Hypothalamus (tissue), 51 donors: Measurements from ENCODE around the gene SH3PXD2A.

Source experiments
- DNase-seq, 51 donors: peaks; one replicate each; lab custom pipeline; 2025; lab: John Stamatoyannopoulos, UW

The SH3PXD2A gene

DNA sequence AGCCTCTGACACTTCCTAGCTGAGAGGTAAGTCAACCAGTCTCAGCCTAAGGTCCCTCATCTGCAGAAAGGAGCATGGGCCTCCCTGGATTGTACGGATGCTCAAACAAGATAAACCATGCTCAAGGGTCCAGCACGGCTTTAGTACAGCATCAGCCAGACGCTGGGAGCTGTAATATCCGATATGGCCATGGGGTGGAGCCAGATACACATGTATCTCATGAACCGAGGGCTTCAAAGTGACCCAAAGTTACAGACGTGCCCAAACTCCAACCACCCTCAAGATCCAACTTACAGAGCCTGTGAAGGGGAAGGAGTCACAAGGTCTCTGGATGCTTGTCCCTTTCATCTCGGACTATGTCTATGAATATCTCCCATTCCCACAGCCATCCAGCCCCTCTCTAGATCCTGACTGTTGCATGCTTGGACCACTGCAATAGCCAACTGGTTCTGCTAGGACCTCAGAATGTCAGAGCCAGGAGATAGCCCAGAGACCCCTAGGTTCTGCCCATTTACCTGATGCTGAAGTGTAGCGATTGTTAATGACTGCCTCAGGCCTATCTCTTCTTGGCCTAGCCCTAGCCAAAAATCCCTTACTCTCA lies 142.4 kb downstream of the SH3PXD2A start:
- peak in 48 of 51 donors; percentile 27 to 96 (median 69) for DNase-seq

DNA sequence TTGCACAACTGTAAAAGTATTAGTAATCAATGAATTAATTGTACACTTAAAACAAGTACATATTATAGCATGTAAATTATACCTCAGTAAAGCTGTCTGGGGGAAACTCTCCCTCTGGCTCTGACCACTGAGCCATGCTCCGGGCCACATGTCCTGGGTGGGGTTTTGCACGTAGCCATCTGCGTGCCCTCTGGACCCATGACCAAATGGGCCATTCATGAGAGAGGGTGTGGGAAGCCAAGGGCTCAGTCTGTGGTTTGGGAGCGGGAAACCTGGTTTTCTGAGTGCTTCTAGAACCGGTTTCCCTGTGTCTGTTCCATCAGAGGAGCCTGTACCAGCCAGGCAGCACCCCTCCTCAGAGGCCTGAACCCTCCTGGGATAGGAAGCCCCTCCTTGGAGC lies 143.2 kb downstream of the SH3PXD2A start:
- DNase-seq: peak in 1 of 51 donors; percentile 22

DNA sequence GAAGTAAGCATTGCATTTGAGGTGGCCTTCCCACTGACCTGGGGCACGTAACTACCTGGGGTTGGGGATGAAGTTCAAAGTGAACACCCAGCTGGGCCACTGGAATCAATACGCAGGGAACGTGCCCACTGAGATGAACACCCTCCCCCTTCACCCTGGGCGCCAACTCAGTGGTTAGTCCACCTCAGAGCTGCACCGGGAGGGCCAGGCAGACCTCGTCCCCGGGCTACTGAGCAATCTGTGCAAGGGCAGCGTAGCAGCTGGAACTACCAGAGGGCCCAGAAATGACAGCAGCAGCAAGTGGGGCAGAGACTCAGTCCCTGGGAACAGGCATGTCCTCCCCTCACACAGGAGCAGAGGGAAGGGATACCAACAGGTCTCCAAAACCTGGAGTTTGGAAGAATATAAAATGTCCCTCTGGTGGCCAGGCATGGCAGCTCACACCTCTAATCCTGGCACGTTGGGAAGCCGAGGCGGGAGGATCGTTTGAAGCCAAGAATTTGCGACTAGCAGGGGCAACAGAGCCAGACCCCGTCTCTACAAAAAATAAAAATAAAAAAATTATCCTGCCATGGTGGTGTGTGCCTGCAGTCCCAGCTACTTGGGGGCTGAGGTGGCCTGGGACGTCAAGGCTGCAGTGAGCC lies 143.9 kb downstream of the SH3PXD2A start:
- DNase-seq: no peak

DNA sequence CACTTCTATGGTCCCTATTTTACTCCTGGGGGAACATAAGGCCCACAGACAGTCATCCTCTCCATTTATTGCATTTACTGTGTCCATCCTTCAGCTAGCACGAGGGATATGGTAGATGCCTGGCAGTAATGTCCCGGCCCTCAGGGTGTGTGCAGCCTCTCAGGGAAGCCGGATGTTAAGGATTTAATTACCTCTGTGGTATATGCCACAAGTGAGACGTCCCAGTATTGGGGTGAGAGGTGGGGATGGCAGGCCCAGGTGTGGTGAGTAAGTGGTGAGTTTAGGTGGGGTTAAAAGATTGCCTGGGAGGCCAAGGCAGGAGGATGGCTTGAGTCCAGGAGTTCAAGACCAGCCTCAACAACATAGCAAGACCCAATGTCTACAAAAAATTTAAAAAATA lies 144.9 kb downstream of the SH3PXD2A start:
- DNase-seq: no peak

DNA sequence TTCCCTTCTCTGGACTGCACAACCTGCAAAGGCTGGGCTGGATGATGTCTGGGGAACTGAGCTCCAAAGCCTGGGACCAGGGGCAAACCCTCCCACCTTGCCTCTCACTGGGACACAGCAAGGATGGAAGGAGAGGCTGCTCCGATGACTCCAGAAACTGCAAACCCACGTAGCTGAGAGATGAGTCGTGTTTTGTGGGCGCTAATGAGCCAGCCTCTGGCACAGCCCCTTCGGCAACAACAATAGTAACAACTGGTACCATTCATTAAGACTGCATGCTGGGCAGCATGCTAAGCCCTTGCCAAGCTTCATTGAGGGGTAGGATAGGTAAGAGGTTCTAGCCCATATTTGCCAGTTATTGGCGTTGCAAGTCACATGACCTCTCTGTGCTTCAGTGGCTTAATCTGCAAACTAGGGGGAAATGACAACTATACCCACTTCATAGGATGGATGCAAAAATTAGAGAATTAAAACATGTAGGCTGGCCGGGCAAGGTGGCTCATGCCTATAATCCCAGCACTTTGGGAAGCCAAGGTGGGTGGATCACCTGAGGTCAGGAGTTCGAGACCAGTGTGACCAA lies 145.9 kb downstream of the SH3PXD2A start:
- DNase-seq: peak in 21 of 51 donors; percentile 19 to 77 (median 41)

DNA sequence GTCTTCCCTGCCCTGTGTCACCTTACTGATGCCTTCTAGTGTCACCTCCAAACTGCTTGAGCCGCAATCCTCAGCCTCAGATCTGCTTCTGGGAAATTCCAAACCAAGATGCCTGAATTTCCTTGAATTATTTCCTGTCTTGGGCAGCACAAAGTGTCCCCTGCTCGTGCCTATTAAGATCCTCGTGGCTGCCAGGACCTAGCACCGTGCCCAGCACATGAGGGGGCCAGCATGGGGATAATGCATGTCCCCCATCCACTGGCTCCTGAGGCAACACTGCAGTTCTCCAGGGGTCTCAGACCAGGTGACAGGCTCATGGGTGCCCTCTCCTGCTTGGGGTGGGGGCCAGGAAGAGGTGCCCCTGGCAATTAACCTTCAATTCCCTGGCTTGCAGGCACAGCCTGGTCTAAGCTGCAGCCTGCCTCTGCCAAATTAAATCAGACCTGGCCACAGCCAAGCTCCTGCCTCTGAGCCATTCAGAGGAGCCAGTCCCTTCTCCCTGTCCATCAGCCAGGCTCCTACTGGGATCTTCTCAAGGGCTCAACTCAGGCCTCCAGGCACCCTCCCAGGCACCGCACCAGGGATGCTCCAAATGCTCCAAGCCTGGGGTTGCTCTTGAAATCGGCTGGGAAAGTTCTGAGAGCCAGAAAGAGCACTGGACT lies 146.6 kb downstream of the SH3PXD2A start:
- no peak for DNase-seq

DNA sequence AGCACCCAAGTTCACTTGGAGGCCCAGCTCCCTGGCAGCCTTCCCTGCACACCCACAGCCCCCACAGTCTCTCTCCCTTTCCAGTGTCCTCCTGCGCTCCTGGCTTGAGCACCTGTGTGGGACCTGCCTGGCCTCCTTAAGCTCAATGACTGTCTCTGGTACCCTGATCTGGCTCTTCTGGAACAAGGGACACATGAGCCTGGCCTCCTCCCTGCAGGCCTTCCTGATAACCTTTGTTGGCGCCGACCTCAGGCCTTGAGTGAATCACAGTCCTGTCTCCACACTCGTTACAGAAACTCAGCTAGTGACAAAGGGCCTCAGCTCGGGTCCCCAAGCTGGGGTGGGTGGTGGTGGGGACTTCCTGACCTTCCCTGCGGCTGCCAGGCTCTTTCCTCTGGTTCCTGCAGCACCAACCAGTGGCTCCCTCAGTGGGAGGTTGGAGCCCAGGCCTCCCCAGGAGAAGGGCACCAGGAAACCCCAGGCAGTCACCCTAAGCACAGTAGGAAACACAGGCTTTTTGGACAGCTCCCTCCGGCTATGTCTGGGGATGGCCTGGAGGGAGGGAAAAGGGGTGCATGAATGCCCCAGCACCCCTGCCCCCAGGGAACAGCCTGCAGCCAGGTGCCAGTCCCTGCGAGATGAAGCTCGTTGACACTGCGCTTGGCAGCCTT lies 147.3 kb downstream of the SH3PXD2A start:
- DNase-seq: no peak

DNA sequence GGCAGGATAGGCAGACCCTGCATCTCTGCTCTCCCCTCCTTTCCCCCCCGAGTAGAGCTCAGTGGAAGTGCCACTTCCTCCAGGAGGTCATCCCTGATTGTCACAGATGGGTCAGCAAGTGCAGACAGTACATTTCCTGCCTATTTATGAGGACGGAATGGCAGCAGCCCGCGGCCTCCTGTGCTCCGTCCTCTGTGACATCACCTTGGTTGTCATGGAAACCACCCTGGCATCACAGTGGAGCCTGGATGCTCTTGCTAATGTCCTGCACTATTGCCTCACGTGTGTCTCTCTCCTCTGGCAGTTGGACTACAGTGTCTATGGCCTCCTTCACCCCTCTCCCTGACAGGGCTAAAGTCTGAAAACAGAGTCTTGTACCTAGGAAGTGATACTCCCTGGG lies 148.6 kb downstream of the SH3PXD2A start:
- DNase-seq: peak in 6 of 51 donors; percentile 8 to 38 (median 18)

DNA sequence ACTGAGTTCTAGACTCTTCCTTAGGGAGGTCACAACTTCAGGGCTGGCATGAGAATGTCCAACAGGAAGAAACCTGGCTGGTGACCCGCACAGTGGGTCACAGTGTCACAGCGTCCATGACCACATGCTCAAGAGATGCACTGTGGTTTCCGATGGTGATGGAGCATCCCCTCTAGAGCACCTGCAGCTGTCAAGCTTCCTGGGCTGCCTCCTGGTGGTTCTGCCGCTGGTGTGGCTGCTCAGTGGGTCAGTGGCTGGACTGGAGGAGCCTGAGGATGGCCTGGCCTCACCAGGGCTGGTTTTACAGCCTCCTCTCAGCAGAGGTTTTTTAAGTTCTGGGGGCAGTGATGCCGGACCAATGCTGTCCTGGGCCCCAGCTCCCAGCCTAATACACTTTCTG lies 149.3 kb downstream of the SH3PXD2A start:
- DNase-seq: no peak

DNA sequence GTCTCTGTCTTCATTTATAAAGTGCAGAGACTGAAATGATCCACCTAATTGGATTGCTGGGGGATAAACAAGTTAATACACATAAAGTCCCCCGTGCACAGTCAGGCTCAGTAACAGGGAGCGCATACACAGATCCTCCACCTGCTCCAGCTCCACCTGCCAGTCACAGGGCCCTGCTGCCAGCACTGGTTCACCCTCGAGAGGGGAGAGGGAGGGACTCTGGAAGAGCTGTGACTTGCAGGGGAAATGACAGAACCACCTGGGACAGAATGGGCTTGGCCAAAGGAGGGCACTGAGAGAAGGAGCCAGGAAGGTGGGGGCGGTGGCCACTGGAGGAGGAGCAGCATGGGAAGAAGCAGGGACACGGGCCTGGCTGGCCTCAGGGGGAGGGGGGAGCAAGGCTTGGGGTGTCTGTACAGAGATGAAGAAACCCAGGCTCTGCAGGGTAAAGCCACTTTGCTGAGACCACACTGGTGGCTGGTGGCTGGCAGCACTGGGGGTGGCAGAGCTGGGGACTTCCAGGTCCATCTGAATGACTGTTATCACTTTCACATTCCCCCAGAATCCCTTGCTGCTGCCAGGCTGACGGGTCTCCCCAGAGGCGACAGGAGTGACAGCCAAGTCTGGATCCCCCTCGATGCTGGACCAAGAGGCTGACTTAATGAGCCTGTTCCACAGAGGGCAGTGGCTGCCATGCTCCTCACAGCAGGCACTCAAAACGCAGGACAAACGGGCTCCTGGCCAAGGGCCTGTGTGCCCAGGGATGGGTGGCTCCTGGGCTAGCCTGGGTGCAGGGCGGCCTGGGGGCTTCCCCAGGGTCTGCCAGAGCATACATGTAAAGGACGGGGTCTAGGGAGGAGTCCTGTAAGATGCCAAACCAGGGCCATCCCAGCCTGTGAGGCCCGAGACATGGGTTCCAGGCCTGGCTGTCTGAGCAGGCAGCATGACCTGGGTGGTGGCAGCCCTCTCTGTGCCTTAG lies 151.1 kb downstream of the SH3PXD2A start:
- DNase-seq: no peak

DNA sequence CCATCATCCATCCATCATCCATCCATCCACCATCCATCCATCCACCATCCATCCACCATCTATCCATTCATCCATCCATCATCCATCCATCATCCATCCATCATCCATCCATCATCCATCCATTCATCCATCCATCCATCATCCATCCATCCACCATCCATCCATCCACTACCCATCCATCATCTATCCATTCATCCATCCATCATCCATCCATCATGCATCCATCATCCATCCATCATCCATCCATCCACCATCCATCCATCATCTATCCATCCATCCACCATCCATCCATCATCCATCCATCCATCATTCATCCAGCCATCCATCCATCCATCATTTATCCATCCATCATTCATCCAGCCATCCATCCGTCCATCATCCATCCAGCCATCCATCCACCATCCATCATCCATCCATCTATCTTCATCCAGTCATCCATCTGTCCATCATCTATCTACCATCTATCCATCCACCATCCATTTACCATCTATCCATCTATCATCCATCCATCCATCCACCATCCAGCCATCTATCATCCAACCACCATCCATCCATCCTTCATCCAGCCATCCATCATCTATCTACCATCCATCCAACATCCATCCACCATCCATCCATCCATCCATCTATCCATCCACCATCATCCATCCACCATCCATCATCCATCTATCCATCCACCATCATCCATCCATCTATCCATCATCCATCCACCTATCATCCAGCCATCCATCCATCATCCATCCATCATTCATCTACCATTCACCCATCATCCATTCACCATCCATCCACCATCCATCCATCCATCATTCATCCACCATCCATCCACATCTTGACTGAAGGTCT lies 153.8 kb downstream of the SH3PXD2A start:
- no peak for DNase-seq

DNA sequence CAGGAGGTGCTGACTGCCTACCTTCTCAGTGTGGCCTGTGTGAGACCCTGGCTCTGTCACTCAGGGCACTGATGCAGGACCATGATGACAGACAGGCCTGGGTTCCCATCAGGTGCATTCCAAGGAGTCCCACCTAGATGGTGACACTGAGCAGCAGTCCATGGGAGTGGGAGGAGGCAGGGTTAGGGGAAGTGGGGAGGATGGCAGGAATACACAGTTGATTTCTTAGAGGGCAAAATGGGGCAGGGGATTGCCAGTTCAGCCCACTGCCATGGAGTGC lies 155.0 kb downstream of the SH3PXD2A start:
- DNase-seq: no peak

DNA sequence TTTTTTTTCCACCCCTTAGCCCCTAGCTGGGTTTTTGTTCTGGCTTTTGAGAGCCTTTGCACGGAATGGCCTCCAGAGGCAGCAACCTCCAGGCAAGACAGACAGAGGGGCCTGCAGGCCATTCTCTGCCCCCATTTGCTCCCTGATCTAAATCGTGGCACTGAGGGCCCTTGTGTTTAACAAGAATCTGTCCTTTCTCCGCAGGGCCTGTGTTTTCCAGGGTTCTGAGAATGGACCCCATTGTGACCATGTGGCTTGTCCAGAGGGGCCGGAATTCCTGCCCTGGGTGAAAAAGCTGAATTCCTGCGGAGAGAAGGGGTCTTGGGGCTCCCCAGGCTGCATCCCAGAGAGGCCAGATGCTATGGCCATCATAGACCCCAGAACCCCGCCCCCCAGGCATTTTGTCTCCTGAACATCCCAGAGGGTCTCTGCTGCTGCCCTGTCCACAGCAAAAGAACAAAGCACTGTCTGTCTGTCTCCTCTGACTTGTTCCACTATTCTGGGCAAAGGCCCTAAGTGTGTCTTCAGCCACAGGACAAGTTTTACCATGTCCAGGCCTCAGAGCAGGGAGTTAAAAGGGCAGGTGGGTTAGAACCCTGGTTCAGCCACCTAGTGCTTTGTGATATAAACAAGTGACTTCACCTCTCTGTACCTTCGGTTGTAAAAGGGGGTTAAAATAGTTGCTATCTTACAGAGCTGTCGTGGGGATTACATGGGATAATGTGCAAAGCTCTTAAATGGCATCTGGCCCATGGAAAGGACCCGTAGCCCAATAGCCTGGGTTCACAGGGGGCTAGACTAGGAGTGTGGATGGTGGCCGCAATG lies 155.6 kb downstream of the SH3PXD2A start:
- DNase-seq: peak in 28 of 51 donors; percentile 17 to 91 (median 53)

DNA sequence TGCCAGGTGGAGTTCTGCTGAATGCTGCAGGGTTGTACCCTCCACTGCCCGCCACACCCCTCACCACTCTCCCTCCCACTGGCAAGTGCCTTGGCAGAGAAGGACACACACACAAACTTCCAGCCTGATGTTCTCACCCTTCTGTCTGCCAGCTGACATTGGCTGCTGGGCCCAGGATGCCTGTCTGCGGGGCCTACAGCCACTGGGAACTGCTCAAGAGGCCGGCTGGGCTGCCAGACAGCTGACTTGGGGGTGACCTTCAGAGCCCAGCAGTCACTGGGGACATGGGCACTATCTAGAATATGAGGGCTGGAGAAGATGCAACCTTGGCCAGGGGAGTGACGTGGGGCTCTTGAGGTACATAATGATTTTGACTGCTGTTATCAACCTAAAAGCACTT lies 157.1 kb downstream of the SH3PXD2A start:
- DNase-seq: no peak

DNA sequence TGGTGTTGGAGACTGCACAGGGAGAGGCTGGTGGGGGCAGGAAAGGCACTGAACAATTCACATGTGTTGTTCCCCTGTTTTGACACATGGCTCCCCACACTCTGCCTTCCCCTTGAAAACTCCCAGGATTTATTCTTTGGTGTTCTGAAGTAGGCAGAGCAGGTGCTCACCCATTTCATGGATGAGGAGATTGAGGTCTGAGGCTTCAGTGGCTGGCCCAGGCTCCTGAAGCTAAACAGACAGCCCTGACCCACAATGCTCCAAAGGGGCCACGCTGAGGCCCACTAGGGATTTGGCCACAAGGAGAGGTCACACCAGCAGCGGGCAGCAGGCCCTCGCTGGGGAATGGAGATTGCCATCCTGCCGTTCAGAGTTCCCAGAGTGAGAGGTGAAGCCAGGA lies 157.6 kb downstream of the SH3PXD2A start:
- no peak for DNase-seq

DNA sequence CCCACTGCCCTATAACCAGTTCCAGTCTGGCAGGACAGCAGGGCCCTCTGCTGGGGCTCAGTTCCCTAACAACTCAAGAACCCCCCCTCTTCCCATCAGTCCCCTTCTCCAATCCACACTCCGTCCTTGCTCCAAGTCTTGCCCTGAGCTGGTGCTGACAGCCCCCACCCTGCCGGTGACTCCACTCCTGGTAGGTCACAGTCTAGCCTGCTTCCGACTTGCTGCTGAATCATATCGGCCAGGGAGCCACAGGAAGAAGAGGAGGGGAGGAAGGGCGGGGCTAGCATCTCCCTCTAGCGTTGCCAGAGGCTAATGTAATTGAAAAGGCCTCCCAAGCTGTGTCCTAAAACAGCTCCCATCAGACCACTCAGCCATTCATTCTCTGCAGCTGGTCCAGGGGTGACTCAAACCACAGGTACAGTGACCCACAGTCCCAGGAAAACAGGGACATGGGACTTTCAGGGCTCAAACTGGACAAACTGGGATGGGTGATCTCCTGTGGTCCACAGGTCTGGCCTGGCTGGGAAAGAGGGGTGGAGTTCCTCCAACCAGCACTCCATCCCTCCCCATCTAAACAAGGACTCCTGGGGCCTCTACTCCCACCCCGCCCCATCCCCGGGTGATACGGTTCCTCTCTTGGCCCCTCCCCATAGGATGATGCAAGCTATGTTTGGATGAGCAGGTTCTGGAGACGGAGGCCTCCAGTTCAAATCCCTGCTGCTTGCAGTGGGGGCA lies 158.8 kb downstream of the SH3PXD2A start:
- DNase-seq: peak in 24 of 51 donors; percentile 18 to 84 (median 42)

DNA sequence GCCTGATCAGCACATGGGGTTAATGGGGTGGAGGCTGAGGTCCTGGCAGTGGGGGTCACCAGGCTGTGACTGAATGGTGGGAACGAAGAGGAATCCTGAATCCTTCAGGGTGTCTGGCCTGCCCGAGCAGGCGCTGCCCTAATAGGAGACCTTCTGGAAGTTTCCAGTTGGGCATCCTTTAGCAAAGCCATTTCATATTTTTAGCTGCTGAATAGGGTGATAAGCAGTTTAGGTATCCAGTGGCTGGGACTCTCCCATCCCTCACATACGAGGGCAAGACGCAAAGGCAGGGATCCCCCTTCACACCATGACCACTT lies 159.3 kb downstream of the SH3PXD2A start:
- peak in 1 of 51 donors; percentile 65 for DNase-seq

DNA sequence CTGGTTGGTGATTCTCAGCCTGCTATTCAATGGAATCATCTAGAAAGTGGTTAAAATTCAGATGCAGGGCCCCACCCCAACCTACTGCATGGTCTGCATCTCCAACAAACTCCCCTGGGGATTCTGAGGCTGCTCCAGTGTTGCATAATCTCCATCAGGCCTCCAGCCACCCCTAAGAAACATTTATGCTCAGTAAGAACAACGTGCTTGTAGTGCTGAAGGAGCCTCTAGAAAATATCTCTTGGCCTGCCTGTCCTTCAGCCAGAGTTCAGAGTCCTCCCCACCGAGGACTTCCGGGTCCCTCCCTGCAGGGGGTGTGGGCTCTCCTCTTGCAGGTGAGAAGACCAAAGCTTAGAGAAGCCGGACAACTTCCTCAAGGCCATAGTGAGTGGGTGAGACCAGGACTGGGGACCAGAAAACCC lies 159.8 kb downstream of the SH3PXD2A start:
- DNase-seq: no peak
